Left renal cortex interstitium (tissue), 4 donors: ENCODE data around the gene CAMK2B. TPM values are rescaled to one million over a fixed set of nuclear protein-coding genes. Genes with fewer than 3 reads are reported as not detected.
A peak's percentile ranks its signal among the peaks of the same experiment; 100 is the strongest.
"Not testable (repeated sequence)": the region's sequence is repeated elsewhere in the genome, so short reads cannot be mapped to it uniquely, and the experiment has no call there.

Experiments
- DNase-seq, 4 donors: peaks; one replicate each; pipeline ENCODE4 v3.0.0-alpha.2; 2013; ENCODE audit warnings: low read depth in 4 of 4, low spot score in 2 of 4, missing footprints in 1 of 4
- polyA plus RNA-seq, 4 donors: library from polyadenylated mRNA; unstranded; fragments of 120-200 nt; gene quantifications; one replicate each; pipeline ENCODE4 v1.2.1, GENCODE V29; 2013; ENCODE audit not compliant: insufficient read length in 4 of 4

Gene CAMK2B
- polyA plus RNA-seq, 4 donors: 1.7 to 4.3 (median 3.1) TPM

DNA sequence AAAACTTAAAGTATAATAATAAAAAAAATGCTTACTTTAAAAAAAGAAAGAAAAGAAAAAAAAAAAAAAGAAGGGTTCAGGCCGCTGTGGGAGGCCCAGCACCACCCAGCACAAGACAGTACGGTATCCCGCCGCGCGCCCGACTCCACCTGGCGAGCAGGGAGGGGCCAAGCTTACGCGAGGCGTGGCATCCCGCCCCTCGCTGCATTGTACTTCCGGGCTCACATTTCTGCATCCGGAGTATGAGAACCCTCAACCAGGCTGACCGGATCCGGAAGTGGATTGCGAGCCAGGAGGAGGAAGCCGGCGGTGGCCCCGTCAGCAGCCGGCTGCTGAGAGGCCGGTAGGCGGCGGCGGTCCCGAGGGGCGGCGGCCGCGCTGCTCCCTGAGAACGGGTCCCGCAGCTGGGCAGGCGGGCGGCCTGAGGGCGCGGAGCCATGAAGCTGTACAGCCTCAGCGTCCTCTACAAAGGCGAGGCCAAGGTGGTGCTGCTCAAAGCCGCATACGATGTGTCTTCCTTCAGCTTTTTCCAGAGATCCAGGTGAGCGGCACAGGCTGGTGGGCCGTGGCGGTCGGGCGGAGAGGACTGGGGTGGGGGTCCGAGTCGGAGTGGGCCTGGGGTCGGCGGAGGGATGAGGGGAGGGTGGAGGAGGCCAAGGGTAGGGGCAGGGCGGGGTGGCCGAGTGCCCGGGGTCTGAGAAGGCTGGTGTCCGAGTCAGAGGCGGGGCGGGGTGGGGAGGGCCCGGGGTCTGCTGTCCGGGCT, 124.5 kb downstream of the CAMK2B start, which contains the start of gene YKT6:
Gene YKT6, plus strand, starts transcription at position 280 of the 763 bp plus-strand sequence. Its CDS starts 158 bp downstream, at position 438.
- peak; percentile 72 to 93 (median 81) for DNase-seq

DNA sequence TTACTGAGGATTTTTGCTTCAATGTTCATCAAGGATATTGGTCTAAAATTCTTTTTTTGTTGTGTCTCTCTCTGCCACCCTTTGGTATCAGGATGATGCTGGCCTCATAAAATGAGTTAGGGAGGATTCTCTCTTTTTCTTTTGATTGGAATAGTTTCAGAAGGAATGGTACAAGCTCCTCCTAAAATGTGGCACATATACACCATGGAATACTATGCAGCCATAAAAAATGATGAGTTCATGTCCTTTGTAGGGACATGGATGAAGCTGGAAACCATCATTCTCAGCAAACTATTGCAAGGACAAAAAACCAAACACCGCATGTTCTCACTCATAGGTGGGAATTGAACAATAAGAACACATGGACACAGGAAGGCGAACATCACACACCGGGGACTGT, 125.2 kb downstream of the CAMK2B start:
- DNase-seq: not testable (repeated sequence)

DNA sequence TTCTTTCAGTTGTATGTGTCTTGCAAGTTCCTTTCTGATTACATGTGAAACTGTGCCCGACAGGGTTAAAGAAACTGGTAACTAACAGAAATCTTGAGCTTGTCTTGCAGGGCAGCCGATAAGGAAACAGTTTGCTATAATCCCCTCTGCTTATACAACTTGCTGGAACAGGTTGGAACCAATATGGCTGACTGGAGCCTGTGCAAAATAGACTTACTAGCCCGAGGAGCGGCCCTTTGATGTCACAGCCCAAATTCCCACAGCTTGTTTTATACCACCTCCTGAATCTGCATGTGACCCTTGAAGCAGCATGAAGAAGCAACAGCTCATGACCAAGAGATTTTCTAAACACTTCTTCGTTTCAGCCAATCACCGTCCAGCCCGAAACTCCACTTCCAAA, 127.9 kb downstream of the CAMK2B start:
- no peak for DNase-seq

DNA sequence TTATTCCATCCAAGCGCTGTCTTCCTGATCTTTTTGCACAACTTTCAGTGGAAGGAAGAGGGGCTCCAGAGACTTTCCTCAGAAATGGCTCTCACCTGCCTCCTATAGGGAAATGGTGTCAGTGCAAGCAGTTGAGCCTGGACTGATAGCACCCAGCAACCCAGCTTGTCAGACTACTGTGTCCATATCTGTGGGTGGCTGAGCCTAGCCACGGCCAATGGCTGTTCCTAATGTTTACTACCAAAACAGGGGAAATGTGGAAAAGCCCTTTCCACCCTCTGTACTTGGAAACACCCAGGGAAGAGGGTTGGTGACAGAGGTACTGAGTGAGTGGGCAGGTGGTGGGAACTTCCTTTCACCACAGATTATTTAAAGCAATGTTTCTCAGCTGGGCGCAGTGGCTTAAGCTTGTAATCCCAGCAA, 128.9 kb downstream of the CAMK2B start:
- no peak for DNase-seq

DNA sequence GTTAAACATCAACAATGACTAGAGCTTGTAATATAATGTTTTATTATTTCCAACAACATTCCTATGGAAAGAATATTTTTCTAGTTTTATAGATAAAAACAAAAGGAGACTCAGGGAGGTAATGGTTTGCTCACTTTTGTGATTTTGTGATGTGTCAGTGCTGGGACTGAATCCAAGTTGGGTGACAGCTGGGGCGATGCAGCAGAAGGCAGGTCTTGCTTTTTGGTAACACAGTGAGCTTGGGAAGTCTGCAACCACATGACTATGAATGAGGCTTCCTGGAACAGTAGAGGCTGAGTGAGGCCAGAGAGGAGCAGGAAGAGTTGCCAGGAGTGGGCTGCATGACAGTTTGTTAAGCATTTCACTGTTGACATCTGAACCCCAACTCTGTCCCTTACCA, 129.5 kb downstream of the CAMK2B start:
- DNase-seq: no peak

DNA sequence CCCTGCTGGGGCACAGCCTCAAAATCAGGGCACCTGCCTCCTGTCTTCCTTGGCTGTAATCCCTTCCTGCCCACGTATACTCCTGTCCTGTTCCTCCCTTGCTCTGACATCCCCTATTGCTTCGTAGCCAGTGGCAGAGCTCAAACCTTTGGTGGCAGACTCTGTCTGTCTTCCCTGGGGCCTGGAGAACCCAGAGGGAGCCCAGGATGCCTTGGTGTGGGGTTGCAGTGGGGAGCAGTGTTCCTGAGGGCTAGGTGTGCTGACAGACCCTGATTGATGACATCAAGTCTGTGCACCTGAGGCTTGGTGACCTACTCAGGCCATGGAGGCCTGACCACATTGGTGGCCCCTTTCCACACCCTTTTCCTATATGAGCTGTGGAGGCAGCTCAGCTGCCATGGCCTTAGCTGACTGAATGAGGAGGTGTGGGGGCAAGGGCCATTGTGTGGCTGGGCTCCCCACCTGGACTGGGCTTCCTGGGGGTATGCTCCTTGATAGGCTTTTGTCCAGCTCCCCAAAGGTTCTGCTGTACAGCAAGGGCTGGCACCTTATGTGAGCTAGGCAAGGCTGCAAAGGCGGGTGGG, 130.7 kb downstream of the CAMK2B start:
- no peak for DNase-seq

DNA sequence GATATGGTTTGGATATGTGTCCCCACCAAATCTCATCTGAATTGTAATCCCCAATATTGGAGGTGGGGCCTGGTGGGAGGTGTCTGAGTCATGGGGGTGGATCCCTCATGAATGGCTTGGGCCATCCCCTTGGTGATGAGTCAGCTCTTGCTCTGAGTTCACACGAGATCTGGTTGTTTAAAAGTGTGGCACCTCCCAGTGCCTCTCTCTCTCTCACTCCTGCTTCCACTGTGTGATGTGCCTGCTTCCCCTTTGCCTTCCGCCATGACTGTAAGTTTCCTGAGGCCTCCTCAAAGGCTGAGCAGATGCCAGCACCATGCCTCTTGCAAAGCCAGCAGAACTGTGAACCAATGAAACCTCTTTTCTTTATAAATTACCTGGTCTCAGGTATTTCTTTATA, 131.3 kb downstream of the CAMK2B start:
- DNase-seq: no peak

DNA sequence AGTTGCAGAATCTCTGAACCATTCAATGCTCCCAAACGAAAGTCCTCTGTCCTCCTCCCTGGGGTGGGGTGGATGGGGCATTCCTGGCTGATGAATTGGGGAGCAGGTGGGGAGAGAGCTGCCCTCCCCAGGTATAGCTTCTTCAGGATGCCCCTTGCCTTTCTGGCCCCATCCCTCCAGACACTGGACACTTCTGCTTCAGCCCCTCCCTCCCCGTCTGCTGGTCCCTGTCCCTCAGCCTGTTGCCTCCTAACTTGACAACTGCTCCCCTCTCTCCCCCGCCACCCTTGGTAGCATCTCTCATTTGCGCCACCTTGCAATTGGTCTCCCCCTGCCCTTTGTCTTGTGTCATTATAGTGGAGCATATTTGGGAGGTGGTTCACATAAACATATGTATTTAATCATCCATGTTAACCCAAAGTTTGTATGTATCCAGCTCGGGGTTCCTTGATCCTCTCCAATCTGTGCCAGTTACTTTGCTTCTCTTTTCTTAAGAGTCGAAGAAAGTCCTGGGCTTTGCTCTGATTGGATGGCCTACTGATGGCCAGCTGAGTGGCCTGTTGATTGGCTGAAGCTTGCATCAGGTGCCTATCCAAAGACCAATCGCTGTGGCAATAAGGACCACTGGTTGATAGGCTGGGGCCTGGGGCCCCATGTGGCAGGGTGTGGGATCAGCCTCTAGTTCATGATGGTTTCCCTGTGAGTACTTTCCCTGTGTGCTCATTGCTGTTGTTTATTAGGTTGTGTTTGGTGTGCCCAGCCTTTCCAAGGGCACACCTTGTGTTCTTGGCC, 132.2 kb downstream of the CAMK2B start:
- no peak for DNase-seq

DNA sequence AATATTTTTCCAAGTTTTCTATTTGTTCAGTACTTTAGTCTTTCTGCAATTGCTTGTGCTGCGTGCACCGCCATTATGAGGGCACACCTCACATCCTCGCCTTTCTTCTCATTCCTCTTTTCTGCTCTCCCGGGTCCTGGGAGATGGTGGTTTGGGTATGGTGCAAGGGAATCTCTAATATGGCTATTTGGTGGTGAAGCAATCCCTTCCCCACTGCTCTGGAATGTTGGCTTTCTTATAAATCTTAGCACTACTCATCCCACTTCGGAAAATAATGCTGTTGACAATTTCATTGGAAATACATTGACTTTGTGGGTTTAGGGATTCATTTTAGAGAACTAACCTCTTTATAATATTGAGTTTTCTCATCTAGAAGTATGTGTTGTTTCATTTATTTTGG, 134.2 kb downstream of the CAMK2B start:
- DNase-seq: no peak

DNA sequence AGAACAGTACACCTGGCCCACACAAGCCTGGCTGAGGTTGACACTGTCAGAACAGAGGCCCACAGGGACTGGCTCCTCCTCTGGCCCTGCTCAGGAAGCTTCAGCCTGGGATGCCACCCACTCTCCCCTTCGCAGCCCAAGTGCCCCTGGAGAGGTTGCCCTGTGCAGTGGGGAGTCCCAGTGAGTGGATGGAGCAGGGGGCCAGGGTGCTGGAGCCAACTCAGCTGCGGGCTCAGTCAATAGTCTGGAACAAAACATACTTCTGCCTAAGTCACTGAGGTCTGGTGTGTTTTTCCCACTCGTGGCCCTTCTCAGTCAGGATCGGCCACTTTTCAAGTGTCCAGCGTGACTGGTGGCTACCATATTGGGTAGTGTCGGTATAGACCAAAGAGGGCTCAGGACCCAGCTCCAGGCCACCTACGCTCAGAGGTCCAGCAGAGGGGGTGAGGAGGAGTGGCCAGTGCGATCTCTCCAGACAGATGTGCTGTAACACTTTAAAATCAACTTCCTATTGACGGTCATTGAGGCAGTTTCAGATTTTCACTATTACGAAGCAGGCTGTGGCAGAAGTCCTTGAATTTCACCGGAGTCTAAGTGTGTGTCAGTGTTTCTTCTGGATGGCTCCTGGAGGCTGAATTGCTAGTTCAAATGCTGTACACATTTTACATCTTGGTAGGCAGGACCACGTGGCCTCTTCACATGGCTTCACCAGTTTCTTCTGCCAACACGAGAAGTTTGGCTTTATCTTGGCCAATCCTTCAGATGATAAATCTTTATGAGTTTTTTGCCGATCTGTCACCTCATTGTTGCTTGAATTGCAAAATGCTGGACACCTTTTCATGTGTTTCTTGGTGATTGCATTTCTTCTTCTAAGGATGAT, 135.2 kb downstream of the CAMK2B start:
- no peak for DNase-seq

DNA sequence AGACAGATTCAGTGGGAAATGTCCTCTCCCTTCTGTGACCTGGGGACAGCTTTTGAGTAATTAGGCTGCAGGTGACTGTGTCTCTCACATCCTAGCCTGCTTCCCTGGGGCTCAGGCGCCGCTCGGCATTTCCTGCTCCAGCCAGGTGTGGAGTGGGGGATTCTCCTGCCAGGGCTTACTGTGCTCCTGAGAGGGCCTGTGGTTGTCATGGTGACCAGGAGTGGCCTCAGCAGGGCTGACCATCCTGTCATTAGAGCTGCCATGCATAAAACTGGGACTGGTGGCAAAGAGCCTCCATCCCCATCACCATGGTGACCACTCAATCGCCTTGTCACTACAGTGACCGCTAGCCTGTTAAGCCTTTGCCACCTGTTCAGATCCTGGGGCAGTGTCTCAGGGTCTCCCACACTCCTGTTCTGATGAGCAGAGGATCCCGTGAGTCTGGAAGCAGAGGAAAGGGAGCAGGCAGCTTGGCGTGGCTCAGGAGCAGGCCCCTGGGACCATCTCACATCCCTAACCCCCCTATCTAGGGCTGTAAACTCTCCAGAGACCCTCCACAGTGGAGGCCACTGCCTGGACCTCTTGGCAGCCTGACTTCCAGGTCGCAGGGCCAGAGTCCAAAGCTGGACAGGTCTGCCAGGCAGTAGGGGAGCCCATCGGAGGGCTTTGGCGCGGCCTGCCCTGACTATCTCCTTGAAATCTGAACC, 136.0 kb downstream of the CAMK2B start, which contains the start of gene GCK:
Gene GCK, minus strand, starts transcription at position 154 of the 707 bp plus-strand sequence. CDS start 486 bp downstream, outside the sequence.
- DNase-seq: peak in 2 of 4 donors; percentile 31 to 47

DNA sequence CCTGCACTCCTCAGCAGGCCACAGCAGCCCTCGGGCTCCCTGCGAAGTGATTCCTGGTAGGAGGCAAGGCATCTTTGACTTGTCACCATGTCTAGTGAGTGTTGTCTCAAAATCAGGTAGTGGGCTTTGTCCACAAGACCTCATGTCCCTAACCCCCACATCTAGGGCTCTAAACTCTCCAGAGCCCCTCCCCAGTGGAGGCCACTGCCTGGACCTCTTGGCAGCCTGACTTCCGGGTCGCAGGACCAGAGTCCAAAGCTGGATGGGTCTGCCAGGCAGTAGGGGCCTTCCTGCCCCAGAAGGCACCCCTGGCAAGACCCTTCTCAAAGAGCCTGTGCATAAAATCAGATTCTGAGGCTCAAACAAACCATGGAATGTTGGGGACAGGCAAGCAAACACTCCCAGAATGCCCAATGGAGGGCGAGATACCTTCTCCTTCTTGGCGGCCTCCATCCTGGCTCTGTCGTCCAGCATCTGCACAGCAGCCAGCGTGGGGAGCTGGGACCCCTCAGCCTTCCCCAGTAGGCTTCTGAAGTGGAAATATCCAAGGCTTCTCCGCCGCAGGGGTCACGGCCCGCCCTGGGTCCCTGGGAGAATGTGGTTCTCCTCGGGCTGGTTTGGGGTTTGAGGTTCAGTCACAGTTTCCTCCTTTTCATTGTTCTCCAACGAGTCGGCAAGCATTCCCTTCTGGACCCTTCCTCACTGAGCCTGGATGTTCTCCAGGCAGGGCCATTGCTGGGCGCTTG, 136.7 kb downstream of the CAMK2B start:
- no peak for DNase-seq

DNA sequence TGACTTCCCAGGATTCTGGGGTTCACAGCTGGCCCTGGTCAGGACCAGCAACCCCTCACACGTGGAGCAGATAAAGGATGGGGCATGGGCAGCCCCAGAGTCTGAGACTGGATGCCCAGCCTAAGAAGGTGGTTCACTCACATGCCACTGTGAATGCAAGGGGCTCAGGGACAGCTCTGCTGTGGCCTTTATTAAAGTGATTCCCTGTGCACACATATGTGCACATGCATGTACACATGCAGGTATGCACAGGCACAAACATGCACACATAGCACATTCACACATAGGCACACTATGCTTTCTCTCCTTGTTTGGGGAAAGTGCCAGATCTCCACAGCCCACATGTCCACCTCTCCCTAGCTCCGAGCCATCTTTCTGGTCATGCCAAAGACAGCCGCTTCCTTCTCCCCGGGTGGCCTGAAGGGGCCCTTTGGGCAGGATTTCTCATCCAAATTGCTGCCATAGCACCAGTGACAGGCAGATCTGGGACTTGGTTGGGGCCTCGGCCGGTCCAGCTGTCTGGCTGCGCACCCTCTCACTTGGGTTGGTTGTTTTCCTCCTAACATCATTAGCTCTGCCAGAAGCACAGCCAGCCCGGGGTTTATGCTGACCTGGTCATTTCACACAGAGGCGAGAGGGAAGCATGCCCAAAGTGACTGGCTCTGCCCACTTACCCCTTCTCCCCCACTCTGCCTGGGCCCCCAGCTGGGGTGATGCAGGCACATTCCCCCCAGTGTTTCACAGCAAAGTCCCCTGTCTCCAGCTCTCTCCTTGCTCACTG, 137.6 kb downstream of the CAMK2B start:
- no peak for DNase-seq

DNA sequence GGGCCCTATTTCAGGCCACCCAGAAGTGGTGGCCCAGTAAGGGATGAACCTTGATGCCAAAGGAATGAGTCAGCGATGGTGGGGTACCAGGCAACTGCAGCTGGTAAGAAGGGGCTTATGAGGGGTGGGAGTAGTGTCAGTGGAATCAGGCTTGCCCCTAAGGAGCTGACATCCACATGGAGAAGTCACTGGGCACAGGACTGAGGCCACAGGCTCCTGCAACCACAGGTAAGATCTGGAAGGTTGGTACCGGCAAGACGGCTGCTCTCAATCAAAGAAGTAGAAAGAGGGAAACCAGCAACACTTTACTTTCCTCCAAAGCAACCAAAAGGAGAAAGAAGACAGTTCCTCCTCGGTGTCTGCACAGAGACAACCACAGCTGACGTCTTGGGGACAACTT, 138.7 kb downstream of the CAMK2B start:
- DNase-seq: no peak

DNA sequence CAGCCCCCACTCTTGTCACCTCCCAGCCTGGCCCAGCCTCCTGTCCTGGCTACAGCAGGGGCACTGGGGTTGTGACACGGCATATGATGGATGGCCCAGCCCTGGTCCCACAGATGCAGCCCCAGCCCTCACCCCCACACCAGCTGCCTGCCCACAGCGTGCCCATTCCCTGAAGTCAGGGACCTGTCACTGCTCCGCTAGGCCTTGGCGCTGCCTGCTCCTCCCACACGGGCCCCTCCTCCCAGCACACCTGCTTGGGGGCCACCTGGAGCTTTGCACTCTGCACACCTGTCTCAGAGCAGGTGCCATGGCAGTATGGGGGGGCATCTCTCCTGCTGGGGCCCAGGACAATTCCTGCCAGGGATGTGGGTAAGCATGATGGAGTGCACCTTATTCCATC, 139.7 kb downstream of the CAMK2B start:
- DNase-seq: no peak

DNA sequence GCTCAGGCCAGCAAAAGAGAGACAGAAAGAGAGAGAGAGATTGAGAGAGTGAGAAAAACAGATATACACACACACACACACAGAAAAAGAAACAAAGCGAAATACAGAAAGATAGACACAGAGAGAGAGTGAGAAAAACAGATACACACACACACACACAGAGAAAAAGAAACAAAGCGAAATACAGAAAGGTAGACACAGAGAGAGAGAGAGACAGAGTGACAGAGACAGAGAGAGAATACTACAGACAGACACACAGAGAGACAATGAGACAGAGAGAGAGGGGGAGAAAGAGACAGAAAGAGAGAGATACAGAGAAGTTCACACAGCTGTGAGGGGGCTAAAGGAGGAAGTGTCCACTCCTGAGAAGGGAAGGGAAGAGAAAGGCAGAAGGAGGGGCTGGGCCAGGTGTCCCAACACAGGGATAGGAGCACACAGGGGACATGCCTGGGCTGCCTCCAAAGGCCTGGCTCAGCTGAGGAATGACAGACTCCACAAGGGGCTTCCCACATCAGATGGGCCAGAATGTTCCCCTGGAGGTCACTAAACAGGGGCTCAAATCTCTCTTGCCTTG, 140.4 kb downstream of the CAMK2B start:
- DNase-seq: no peak

DNA sequence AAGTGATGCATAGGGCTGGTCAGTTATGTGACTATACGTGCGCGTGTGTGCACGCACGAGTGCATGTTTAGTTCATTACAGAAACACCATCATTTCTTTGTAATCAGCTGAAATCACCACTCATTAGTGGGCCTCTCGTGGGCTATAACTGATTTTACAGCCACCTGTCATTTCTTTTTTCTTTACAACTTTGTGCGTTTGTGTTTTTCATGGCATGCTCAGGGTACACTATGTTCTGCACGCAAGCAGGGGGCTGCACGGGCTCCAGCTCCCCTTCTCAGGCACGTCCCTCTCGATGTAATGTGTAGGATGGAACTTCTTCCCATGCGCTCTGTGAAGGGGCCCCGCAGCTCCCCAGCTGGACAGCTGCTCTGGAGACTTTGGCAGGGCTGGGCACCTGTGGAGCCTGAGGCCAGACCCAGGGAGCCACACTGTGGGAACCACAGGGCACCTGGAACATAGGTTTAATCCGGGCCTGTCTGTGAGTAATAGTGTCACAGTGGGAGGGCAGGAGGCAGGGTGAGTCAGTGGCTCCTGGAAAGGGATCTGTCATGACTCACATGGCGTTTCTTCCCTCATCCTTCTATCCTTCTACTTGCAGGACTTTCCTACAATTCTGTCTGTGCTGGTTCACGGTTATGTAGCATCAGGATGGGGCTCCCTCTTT, 141.1 kb downstream of the CAMK2B start:
- DNase-seq: no peak
